ENCODE results near the gene IL17C. TPM values are rescaled to one million over a fixed set of nuclear protein-coding genes. Genes with fewer than 3 reads are reported as not detected.

Gene IL17C
- total RNA-seq, 2 donors from 2014 or later = not detected

DNA sequence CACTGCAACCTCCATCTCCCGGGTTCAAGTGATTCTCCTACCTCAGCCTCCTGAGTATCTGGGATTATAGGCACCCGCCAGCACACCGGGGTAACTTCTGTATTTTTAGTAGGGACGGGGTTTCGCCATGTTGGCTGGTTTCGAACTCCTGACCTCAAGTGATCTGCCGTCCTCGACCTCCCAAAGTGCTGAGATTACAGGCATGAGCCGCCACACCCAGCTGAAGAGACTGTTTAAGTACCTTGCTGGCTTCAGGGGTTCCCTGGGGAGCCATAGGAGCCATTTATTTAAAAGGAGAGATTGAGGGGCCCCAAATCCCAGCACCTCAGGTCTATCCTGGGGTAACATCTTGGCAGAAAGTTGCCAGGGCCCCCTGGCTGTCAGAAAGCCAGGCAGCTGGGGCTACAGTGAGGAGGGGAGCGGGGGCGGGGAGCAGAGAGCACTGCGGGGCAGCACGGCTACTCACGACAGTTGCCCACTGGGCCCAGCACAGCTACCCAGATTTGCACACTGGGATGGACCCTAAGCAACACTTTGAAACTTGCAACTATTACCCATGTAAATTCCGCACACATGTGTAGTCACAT is 46.3 kb downstream of the IL17C start:
- peaks cover 2% of the 10 kb centered on the region for H3K36me3 Mint-ChIP-seq (ENCODE audit: low read depth)
- Histone ChIP-seq H3K36me3 (ENCODE audit: control insufficient read depth, insufficient read depth, low read length) (no peaks in the 10 kb centered on the region), H3K27ac (ENCODE audit: low read depth, low read length) (no peak overlapping the region), H3K9me3 (ENCODE audit: control insufficient read depth, low read length) (no peaks in the 10 kb centered on the region), H3K27me3 (ENCODE audit: control insufficient read depth, insufficient read depth, low read length, poor library complexity, severe bottlenecking) (peaks cover 35% of the 10 kb centered on the region), H3K9ac (ENCODE audit: extremely low read depth, low read length, poor library complexity, severe bottlenecking) (no peak overlapping the region), H3K4me1 (ENCODE audit: control insufficient read depth, insufficient read depth, low read length) (no peaks in the 10 kb centered on the region), H3K4me3 (ENCODE audit: low read length) (no peak overlapping the region)
- no peak for DNase-seq
- no peak overlapping the region for H3K27ac Mint-ChIP-seq
- TF ChIP-seq CTCF (conservative IDR thresholded peaks at IDR 0.05) = no peak
- whole genome bisulfite sequencing, 2 experiments (ENCODE audit: insufficient coverage in 1 of 2, insufficient read length in 1 of 2) = 73 to 87% methylated on average over 11 to 15 of the region's 15 CpGs
- H3K4me1 Mint-ChIP-seq = peaks cover 10% of the 10 kb centered on the region
- H3K4me3 Mint-ChIP-seq = no peak overlapping the region
- no peaks in the 10 kb centered on the region for H3K9me3 Mint-ChIP-seq
- H3K27me3 Mint-ChIP-seq (ENCODE audit: insufficient read depth) = peaks cover 33% of the 10 kb centered on the region

DNA sequence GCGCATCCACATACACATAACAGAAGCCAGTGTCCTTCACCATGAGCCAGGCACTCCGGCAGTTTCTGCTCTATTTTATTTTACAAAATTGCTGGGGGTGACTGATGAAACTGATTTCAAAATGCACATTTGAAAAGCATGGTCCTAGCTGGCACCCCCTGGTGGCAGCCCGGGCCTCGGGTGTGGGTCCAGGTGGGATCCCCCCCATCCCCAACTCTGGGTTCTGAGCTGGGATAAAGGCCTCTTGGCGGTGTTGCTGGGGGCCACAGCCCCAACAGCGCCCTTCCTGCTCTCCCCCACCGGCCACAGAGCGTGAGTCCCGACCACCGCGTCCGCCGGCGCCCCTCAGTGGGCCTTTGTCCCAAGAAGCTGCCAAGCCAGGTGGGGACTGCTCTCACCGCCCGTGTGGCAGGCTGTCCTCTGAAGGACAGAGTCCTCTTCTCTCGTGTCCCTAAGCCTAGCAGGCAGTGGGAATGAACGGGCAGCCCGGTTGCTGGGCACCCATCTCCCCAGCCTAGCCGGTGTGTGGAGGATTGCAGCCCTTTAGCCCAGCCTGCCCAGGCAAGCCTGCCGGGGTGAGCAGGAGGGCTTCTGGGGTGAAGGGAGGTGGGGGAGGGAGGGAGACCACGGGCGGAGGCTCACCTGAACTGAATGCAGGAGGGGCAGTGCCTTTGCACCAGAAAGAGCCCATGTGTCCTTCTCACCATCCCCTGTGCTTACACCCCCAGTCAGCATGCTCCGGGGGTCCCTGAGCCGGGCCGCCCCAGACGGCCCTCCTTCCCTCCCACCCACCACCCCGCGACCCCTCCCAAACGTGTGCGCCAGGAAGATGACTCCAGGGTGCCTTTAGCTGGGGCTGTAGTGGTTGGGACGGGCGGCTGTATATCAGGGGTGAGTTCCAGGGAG is 47.0 kb downstream of the IL17C start:
- peak; percentile 84 for TF ChIP-seq CTCF (conservative IDR thresholded peaks at IDR 0.05)
- H3K4me3 ChIP-seq (ENCODE audit: low read length) = peak overlapping the region; percentile 76

GRCh38 chr16:88686062-88686438 is 47.7 kb downstream of the IL17C start:
- 0 to 1% methylated on average over 6 to 25 of the region's 25 CpGs for WGBS, 2 experiments (ENCODE audit: insufficient coverage in 1 of 2, insufficient read length in 1 of 2)
- H3K4me3 Mint-ChIP-seq = peak overlapping the region; percentile 57
- peaks cover 10% of the 10 kb centered on the region for H3K4me1 Mint-ChIP-seq
- Histone ChIP-seq H3K27me3 (ENCODE audit: control insufficient read depth, insufficient read depth, low read length, poor library complexity, severe bottlenecking) (peaks cover 35% of the 10 kb centered on the region), H3K9me3 (ENCODE audit: control insufficient read depth, low read length) (no peaks in the 10 kb centered on the region), H3K4me3 (ENCODE audit: low read length) (peak overlapping the region; percentile 76), H3K36me3 (ENCODE audit: control insufficient read depth, insufficient read depth, low read length) (no peaks in the 10 kb centered on the region), H3K27ac (ENCODE audit: low read depth, low read length) (no peak overlapping the region), H3K9ac (ENCODE audit: extremely low read depth, low read length, poor library complexity, severe bottlenecking) (no peak overlapping the region), H3K4me1 (ENCODE audit: control insufficient read depth, insufficient read depth, low read length) (no peaks in the 10 kb centered on the region)
- H3K9me3 Mint-ChIP-seq = no peaks in the 10 kb centered on the region
- no peak overlapping the region for H3K27ac Mint-ChIP-seq
- H3K27me3 Mint-ChIP-seq (ENCODE audit: insufficient read depth) = peaks cover 40% of the 10 kb centered on the region
- TF ChIP-seq CTCF (conservative IDR thresholded peaks at IDR 0.05) = no peak
- DNase-seq = no peak
- no peaks in the 10 kb centered on the region for H3K36me3 Mint-ChIP-seq (ENCODE audit: low read depth)

More for the DNA sequence above, 47.0 kb downstream of the IL17C start:
- H3K9me3 Mint-ChIP-seq = no peaks in the 10 kb centered on the region
- H3K4me3 Mint-ChIP-seq = peak overlapping the region; percentile 57
- peaks cover 34% of the 10 kb centered on the region for H3K27me3 Mint-ChIP-seq (ENCODE audit: insufficient read depth)
- DNase-seq = peak; percentile 77
- no peaks in the 10 kb centered on the region for H3K4me1 ChIP-seq (ENCODE audit: control insufficient read depth, insufficient read depth, low read length)
- no peak overlapping the region for H3K9ac ChIP-seq (ENCODE audit: extremely low read depth, low read length, poor library complexity, severe bottlenecking)
- no peak overlapping the region for H3K27ac Mint-ChIP-seq
- no peaks in the 10 kb centered on the region for H3K9me3 ChIP-seq (ENCODE audit: control insufficient read depth, low read length)
- H3K36me3 ChIP-seq (ENCODE audit: control insufficient read depth, insufficient read depth, low read length) = no peaks in the 10 kb centered on the region
- H3K36me3 Mint-ChIP-seq (ENCODE audit: low read depth) = peaks cover 2% of the 10 kb centered on the region
- H3K4me1 Mint-ChIP-seq = peaks cover 10% of the 10 kb centered on the region
- peaks cover 35% of the 10 kb centered on the region for H3K27me3 ChIP-seq (ENCODE audit: control insufficient read depth, insufficient read depth, low read length, poor library complexity, severe bottlenecking)
- WGBS, 2 experiments (ENCODE audit: insufficient coverage in 1 of 2, insufficient read length in 1 of 2) = 13 to 18% methylated on average over 15 to 33 of the region's 33 CpGs
- no peak overlapping the region for H3K27ac ChIP-seq (ENCODE audit: low read depth, low read length)
